A549 (cell line): ENCODE results near the gene F2R. TPM values are rescaled to one million over a fixed set of nuclear protein-coding genes. Genes with fewer than 3 reads are reported as not detected.

Experiments used
- ATAC-seq, 2 experiments: fragments of 200-7000 bp in 1 of 2; fragments of >200 bp in 1 of 2; cut with Nextera tagmentation in 1 of 2; cut with Tn5 transposase in 1 of 2; 3 replicates each; pipeline versions ENCODE4 v1.8.0 to v1.9.1; 2018 to 2020; ENCODE audit warnings: mild to moderate bottlenecking in 1 of 2, moderate library complexity in 1 of 2
- CTCF ChIA-PET: fragments of 300-600 bp; sonication (Branson Sonifier 250); formaldehyde crosslinking; extraction: SDS; loops from one replicate; lab custom pipeline; 2021; ENCODE audit warnings: antibody characterized with exemption, inconsistent platforms; lab: Yijun Ruan, JAX
- POLR2A ChIA-PET: fragments of 350-600 bp; formaldehyde crosslinking; extraction: SDS; loops from one replicate; lab custom pipeline; 2021; ENCODE audit warnings: antibody characterized with exemption, inconsistent platforms; lab: Yijun Ruan, JAX
- DNase-seq, 2 experiments: peaks; one replicate each; pipeline versions ENCODE4 v3.0.0 to v3.0.0-alpha.2; 2011 to 2016; ENCODE audit warnings: low read depth in 1 of 2, low spot score in 1 of 2
- FAIRE-seq: peaks from 2 replicates; lab custom pipeline; 2011; peaks lifted over from hg19 to GRCh38; lab: Jason Lieb, UNC
- H3K27ac ChIP-seq, 2 experiments: fragments of >200 bp; sonication (Bioruptor Twin); formaldehyde crosslinking; 3 replicates each; pipeline ENCODE4 v1.5.1; 2016 to 2017
- H3K4me1 ChIP-seq: fragments of >200 bp; sonication (Bioruptor Twin); formaldehyde crosslinking; 3 replicates; pipeline ENCODE4 v1.6.1; 2016
- H3K4me2 ChIP-seq: fragments of >200 bp; sonication (Bioruptor Twin); formaldehyde crosslinking; 3 replicates; pipeline ENCODE4 v1.6.1; 2016
- H3K4me3 ChIP-seq: fragments of >200 bp; sonication (Bioruptor Twin); formaldehyde crosslinking; 3 replicates; pipeline ENCODE4 v1.5.1; 2016
- H3K9me3 ChIP-seq: fragments of >200 bp; sonication (Bioruptor Twin); formaldehyde crosslinking; 3 replicates; pipeline ENCODE4 v1.6.1; 2016
- ATOH8 ChIP-seq: fragments of 250-450 bp; sonication (Bioruptor Pico); IDR thresholded peaks from 2 replicates; pipeline ENCODE4 v1.5.0; 2020; ENCODE audit warnings: low read depth, mild to moderate bottlenecking, moderate library complexity
- BHLHE40 ChIP-seq: IDR thresholded peaks from 2 replicates; pipeline ENCODE4 v1.6.1; 2012; ENCODE audit warnings: low read depth, low read length, inconsistent platforms
- CBX2 ChIP-seq: fragments of 200-600 bp; sonication (generic); IDR thresholded peaks from 2 replicates; pipeline ENCODE4 v1.6.1; 2016; ENCODE audit warnings: low read depth, mild to moderate bottlenecking, borderline replicate concordance
- CEBPB ChIP-seq, 2 experiments: fragments of >200 bp in 1 of 2; sonication (Bioruptor Twin) in 1 of 2; formaldehyde crosslinking in 1 of 2; IDR thresholded peaks; 2 replicates each; pipeline ENCODE4 v1.6.1; 2012 to 2016
- CTCF ChIP-seq: fragments of >200 bp; sonication (Bioruptor Twin); formaldehyde crosslinking; IDR thresholded peaks from 3 replicates; pipeline ENCODE4 v1.5.1; 2016
- EHMT2 ChIP-seq: fragments of 200-600 bp; sonication (generic); IDR thresholded peaks from 2 replicates; pipeline ENCODE4 v1.6.1; 2016; ENCODE audit warnings: antibody characterized with exemption, low read depth, mild to moderate bottlenecking, moderate library complexity
- ELK1 ChIP-seq: fragments of 150-350 bp; IDR thresholded peaks from 2 replicates; pipeline ENCODE4 v1.6.1; 2014; ENCODE audit warnings: low read depth, mild to moderate bottlenecking, low read length
- FOSB ChIP-seq: fragments of 250-450 bp; sonication (Bioruptor Pico); IDR thresholded peaks from 2 replicates; pipeline ENCODE4 v1.5.0; 2020; ENCODE audit warnings: mild to moderate bottlenecking, moderate library complexity
- FOSL2 ChIP-seq, 2 experiments: fragments of 450-650 bp in 1 of 2; fragments of >200 bp in 1 of 2; sonication (Bioruptor Twin) in 1 of 2; formaldehyde crosslinking; IDR thresholded peaks; 2 replicates each; pipeline versions ENCODE4 v1.5.0 to v1.6.1; 2016 to 2020; ENCODE audit warnings: mild to moderate bottlenecking in 1 of 2, moderate library complexity in 1 of 2
- FOXS1 ChIP-seq: fragments of 250-450 bp; sonication (Bioruptor Pico); IDR thresholded peaks from 2 replicates; pipeline ENCODE4 v1.5.0; 2020; ENCODE audit warnings: mild to moderate bottlenecking, moderate library complexity
- HDAC2 ChIP-seq: fragments of 200-600 bp; sonication (generic); IDR thresholded peaks from 2 replicates; pipeline ENCODE4 v1.6.1; 2016
- HEYL ChIP-seq: fragments of 250-450 bp; sonication (Bioruptor Pico); IDR thresholded peaks from 2 replicates; pipeline ENCODE4 v1.8.0; 2021; ENCODE audit warnings: mild to moderate bottlenecking, moderate library complexity
- HOXB5 ChIP-seq: fragments of 250-450 bp; sonication (Bioruptor Pico); IDR thresholded peaks from 2 replicates; pipeline ENCODE4 v1.5.0; 2020; ENCODE audit warnings: mild to moderate bottlenecking, moderate library complexity
- JUN ChIP-seq, 2 experiments: fragments of >200 bp; sonication (Bioruptor Twin); formaldehyde crosslinking; IDR thresholded peaks; 2 replicates in 1 of 2; 3 replicates in 1 of 2; pipeline ENCODE4 v1.6.1; 2016 to 2017
- JUNB ChIP-seq: fragments of >200 bp; sonication (Bioruptor Twin); formaldehyde crosslinking; IDR thresholded peaks from 2 replicates; pipeline ENCODE4 v1.6.1; 2016
- KDM5A ChIP-seq: fragments of 200-600 bp; sonication (generic); IDR thresholded peaks from 2 replicates; pipeline ENCODE4 v1.6.1; 2016; ENCODE audit warnings: antibody characterized with exemption, mild to moderate bottlenecking
- NFE2L2 ChIP-seq: fragments of 150-350 bp; conservative IDR thresholded peaks from 2 replicates; pipeline ENCODE4 v1.6.1; 2014; ENCODE audit warnings: low read length
- NPAS2 ChIP-seq: fragments of 250-450 bp; sonication (Bioruptor Pico); IDR thresholded peaks from 2 replicates; pipeline ENCODE4 v1.8.0; 2022; ENCODE audit warnings: mild to moderate bottlenecking, moderate library complexity, borderline replicate concordance
- POLR2AphosphoS2 ChIP-seq: conservative IDR thresholded peaks from 2 replicates; pipeline ENCODE4 v1.6.1; 2012; ENCODE audit warnings: low read length, improper control_type of control experiment, inconsistent platforms
- RARB ChIP-seq: fragments of 250-450 bp; sonication (Bioruptor Pico); IDR thresholded peaks from 2 replicates; pipeline ENCODE4 v1.8.0; 2021; ENCODE audit warnings: mild to moderate bottlenecking, moderate library complexity
- SREBF2 ChIP-seq: fragments of 450-650 bp; IDR thresholded peaks from 2 replicates; pipeline ENCODE4 v1.6.1; 2014; ENCODE audit warnings: mild to moderate bottlenecking, moderate library complexity
- TFCP2L1 ChIP-seq: fragments of 250-450 bp; sonication (Bioruptor Pico); IDR thresholded peaks from 2 replicates; pipeline ENCODE4 v1.5.0; 2021; ENCODE audit warnings: mild to moderate bottlenecking
- TP53 ChIP-seq: fragments of 250-450 bp; sonication (Bioruptor Pico); IDR thresholded peaks from 2 replicates; pipeline ENCODE4 v1.5.0; 2021; ENCODE audit warnings: mild to moderate bottlenecking, moderate library complexity
- ZFP36 ChIP-seq: fragments of 450-650 bp; IDR thresholded peaks from 2 replicates; pipeline ENCODE4 v1.6.1; 2014; ENCODE audit warnings: borderline replicate concordance; ENCODE audit not compliant: partially characterized antibody
- ZNF302 ChIP-seq: fragments of 250-450 bp; sonication (Bioruptor Pico); IDR thresholded peaks from 2 replicates; pipeline ENCODE4 v1.9.0; 2021; ENCODE audit warnings: inconsistent platforms, mild to moderate bottlenecking, moderate library complexity
- ZSCAN20 ChIP-seq: fragments of 250-450 bp; sonication (Bioruptor Pico); IDR thresholded peaks from 2 replicates; pipeline ENCODE4 v1.8.0; 2022; ENCODE audit warnings: mild to moderate bottlenecking, moderate library complexity
- WGBS: methylation state at CpG from one replicate; pipeline ENCODE4 v1.1.6; 2017; ENCODE audit errors: missing lambda C conversion rate; 5-methylcytosine and 5-hydroxymethylcytosine counted together
- polyA plus RNA-seq, 4 experiments: library from polyadenylated mRNA; depleted of rRNA in 3 of 4; stranded (reverse); fragments of >200 nt; fragmentation: RNase III in 1 of 4; extraction: RNeasy Plus Mini Kit Qiagen cat#74134 plus additional on column Dnase treatment in 1 of 4; gene quantifications; 2 replicates in 3 of 4; 3 replicates in 1 of 4; pipeline ENCODE4 v1.2.3, GENCODE V29; 2011 to 2017
- TF ChIP-seq, protein P1 (sequence below): fragments of 450-650 bp; IDR thresholded peaks from 2 replicates; pipeline ENCODE4 v1.6.1; 2014; ENCODE audit warnings: antibody characterized with exemption

F2R gene
- polyA plus RNA-seq, 2 of the 4 experiments (the other 2 are of a cell fraction), result 30.4 to 114 TPM

DNA sequence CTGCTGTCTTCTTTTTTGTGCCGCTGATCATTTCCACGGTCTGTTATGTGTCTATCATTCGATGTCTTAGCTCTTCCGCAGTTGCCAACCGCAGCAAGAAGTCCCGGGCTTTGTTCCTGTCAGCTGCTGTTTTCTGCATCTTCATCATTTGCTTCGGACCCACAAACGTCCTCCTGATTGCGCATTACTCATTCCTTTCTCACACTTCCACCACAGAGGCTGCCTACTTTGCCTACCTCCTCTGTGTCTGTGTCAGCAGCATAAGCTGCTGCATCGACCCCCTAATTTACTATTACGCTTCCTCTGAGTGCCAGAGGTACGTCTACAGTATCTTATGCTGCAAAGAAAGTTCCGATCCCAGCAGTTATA, 17.1 kb downstream of the F2R start:
- ChIA-PET CTCF (interaction anchor here (0.8 to 2.3 kb wide), 5 partner anchors 14 to 344 kb away, joined by 3 to 7 read pairs (median 3); partner anchors contain the start of gene F2R), POLR2A (no interaction called here)
- peaks cover 25% of the 10 kb centered on the region for H3K4me1 ChIP-seq
- TF ChIP-seq SREBF2 (no peak), FOSB (no peak), JUNB (no peak), TFCP2L1 (no peak), CEBPB (IDR thresholded peaks at IDR 0.05) (no peak), ELK1 (no peak), KDM5A (no peak), HOXB5 (CRISPR knock-in tag) (no peak), ZFP36 (no peak), ZNF302 (CRISPR knock-in tag) (no peak)
- H3K4me3 ChIP-seq, result no peak overlapping the region
- FAIRE-seq, result no peak
- DNase-seq, result no peak
- H3K9me3 ChIP-seq, result peaks cover 28% of the 10 kb centered on the region
- no peak overlapping the region for H3K4me2 ChIP-seq
- ATAC-seq, result no peak
- 87% methylated on average over 13 of the region's 13 CpGs for WGBS
- no peak overlapping the region for H3K27ac ChIP-seq

DNA sequence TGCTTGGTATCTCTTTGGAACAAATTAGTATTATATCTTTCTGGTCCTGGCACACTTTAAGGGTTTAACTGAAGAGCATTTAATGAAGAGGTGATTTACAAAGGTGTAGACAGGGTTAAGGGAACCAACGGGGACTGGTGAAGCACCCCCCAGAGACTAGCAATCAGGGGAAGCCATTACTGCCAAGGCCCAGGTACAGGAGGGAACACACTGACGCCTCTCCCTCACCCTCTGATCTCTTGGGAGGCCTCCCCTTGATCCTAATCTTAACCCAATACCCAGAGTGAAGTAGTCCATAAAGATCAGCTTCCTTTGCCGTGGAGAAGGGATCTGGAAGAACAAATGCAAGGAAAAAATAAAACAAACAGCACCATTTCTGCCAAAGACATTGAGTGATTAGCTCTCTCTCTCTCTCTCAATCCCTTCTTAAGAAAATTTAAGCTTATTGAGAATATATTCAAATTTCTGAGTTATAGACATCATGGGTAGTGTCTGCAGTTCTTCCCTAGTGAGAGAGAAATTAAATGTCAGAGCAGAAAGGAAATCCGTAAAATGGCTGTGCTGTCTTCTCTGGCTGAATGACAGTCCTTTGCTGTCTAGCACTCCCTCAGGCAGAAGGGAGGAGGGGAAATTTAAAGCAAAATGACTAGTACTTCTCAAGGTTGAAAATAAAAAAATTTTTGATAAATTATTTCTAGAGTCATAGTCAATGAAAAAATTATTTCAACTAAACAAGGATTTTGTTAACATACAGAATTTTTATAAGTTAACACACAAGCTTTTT, 20.0 kb downstream of the F2R start:
- H3K4me1 ChIP-seq, result peaks cover 44% of the 10 kb centered on the region
- FAIRE-seq (no peak), ATAC-seq (no peak), DNase-seq (no peak)
- H3K9me3 ChIP-seq, result peaks cover 2% of the 10 kb centered on the region; the same call in 1 of the 3 replicates
- H3K27ac ChIP-seq, result peak overlapping the region; percentile 71 to 82
- WGBS, result 56% methylated on average over 4 of the region's 4 CpGs
- ChIA-PET POLR2A (no interaction called here), CTCF (interaction anchor here (0.7 to 7.2 kb wide), 3 partner anchors 14 to 39 kb away, joined by 3 to 44 read pairs (median 4); no protein-coding TSS in a partner anchor)
- TF ChIP-seq BHLHE40, result no peak
- no peak for TF ChIP-seq CTCF
- TF ChIP-seq TP53 (CRISPR knock-in tag), result no peak
- no peak for TF ChIP-seq CBX2
- no peak for TF ChIP-seq JUN (IDR thresholded peaks at IDR 0.05)
- no peak for TF ChIP-seq FOXS1 (CRISPR knock-in tag)
- TF ChIP-seq ATOH8 (CRISPR knock-in tag), result no peak
- no peak for TF ChIP-seq HDAC2
- TF ChIP-seq ZSCAN20 (CRISPR knock-in tag), result no peak
- no peak for TF ChIP-seq EHMT2
- no peak for TF ChIP-seq NPAS2
- TF ChIP-seq FOSB, result no peak
- no peak for TF ChIP-seq HEYL
- TF ChIP-seq, protein P1, sequence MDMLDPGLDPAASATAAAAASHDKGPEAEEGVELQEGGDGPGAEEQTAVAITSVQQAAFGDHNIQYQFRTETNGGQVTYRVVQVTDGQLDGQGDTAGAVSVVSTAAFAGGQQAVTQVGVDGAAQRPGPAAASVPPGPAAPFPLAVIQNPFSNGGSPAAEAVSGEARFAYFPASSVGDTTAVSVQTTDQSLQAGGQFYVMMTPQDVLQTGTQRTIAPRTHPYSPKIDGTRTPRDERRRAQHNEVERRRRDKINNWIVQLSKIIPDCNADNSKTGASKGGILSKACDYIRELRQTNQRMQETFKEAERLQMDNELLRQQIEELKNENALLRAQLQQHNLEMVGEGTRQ, result no peak
- TF ChIP-seq RARB (CRISPR knock-in tag), result no peak
- no peak for TF ChIP-seq POLR2AphosphoS2
- TF ChIP-seq FOSL2 (IDR thresholded peaks at IDR 0.05), result no peak
- no peak for TF ChIP-seq FOSL2 (CRISPR knock-in tag; IDR thresholded peaks at IDR 0.05)
- no peak for TF ChIP-seq TFCP2L1
- TF ChIP-seq SREBF2, result no peak
- TF ChIP-seq NFE2L2, result no peak
- no peak overlapping the region for H3K4me3 ChIP-seq
- peak overlapping the region; percentile 38; the same call in 1 of the 3 replicates for H3K4me2 ChIP-seq
